BLaER1 treated with 17β-estradiol and CSF1 and Interleukin-3, amounts not matched to agents 10 nM and 100 nM (cell line): Measurements from ENCODE around the gene IPO9.
A peak's percentile ranks its signal among the peaks of the same experiment; 100 is the strongest.

Experiments
- H3K27ac ChIP-seq, 11 experiments: shearing (Covaris generic); formaldehyde crosslinking; 2 replicates each; pipeline ENCODE4 v1.8.1; 2022
- H3K27me3 ChIP-seq, 11 experiments: shearing (Covaris generic); formaldehyde crosslinking; 2 replicates each; pipeline ENCODE4 v1.8.1; 2022
- H3K36me3 ChIP-seq, 11 experiments: shearing (Covaris generic); formaldehyde crosslinking; 2 replicates each; pipeline ENCODE4 v1.8.1; 2022
- H3K4me1 ChIP-seq, 10 experiments: shearing (Covaris generic); formaldehyde crosslinking; 2 replicates each; pipeline ENCODE4 v1.8.1; 2022
- H3K4me2 ChIP-seq, 11 experiments: shearing (Covaris generic); formaldehyde crosslinking; 2 replicates each; pipeline ENCODE4 v1.8.1; 2022
- H3K4me3 ChIP-seq, 10 experiments: shearing (Covaris generic); formaldehyde crosslinking; 2 replicates each; pipeline ENCODE4 v1.8.1; 2022
- H3K9ac ChIP-seq, 11 experiments: shearing (Covaris generic); formaldehyde crosslinking; 2 replicates each; pipeline ENCODE4 v1.8.1; 2022
- H3K9me3 ChIP-seq, 11 experiments: shearing (Covaris generic); formaldehyde crosslinking; replicated peaks in 1 of 11; 2 replicates each; pipeline ENCODE4 v1.8.1; 2022
- H4K20me1 ChIP-seq, 11 experiments: shearing (Covaris generic); formaldehyde crosslinking; 2 replicates each; pipeline ENCODE4 v1.8.1; 2022
- Cebpa-rat ChIP-seq, 11 experiments: shearing (Covaris generic); IDR thresholded peaks; 2 replicates each; pipeline ENCODE4 v1.8.1; 2022

Gene IPO9

DNA sequence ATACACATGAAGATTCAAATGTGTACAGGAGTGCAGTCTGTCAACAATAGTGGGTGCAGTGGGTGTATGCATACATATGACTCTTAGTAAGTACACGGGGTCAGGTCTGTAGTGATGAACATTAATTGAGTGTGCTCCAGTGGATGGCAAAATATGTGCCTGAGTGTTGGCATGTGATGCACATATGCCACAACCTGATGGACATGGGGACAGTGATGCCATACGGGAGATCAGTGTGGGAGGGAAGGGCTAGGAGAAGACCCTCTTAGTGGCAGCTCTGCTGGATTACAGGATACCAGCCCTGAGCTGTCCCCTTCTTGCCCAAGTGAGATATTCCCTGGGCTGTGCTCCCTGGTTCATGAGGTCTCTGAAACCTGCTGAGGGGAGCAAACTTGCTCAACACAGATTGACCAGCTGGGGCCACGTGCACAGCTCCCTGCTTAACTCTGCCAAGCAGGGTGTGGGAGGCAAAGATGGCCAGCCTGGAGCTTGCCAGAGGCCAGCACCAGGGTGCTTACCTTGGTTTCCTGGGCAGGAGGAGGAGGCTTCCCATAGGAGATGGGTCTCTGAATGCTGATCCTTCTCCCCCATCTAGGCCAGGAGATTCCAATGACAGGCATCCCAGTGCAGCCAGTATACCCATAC, 62.0 kb downstream of the IPO9 start:
- Histone ChIP-seq H3K9me3 (no peaks in the 10 kb centered on the region), H3K27ac (no peak overlapping the region), H3K4me3 (no peak overlapping the region), H3K4me1 (peaks cover 3 to 33% (median 9%) of the 10 kb centered on the region in 10 experiments; a peak in 17 of 20 replicates), H3K9ac (no peak overlapping the region), H3K36me3 (no peaks in the 10 kb centered on the region), H3K27me3 (peaks cover 35 to 52% (median 44%) of the 10 kb centered on the region in 11 experiments), H3K4me2 (no peak overlapping the region), H4K20me1 (peaks cover 0 to 18% (median 0%) of the 10 kb centered on the region in 11 experiments; a peak in 4 of 22 replicates)
- no peak for TF ChIP-seq Cebpa-rat (IDR thresholded peaks at IDR 0.05)

DNA sequence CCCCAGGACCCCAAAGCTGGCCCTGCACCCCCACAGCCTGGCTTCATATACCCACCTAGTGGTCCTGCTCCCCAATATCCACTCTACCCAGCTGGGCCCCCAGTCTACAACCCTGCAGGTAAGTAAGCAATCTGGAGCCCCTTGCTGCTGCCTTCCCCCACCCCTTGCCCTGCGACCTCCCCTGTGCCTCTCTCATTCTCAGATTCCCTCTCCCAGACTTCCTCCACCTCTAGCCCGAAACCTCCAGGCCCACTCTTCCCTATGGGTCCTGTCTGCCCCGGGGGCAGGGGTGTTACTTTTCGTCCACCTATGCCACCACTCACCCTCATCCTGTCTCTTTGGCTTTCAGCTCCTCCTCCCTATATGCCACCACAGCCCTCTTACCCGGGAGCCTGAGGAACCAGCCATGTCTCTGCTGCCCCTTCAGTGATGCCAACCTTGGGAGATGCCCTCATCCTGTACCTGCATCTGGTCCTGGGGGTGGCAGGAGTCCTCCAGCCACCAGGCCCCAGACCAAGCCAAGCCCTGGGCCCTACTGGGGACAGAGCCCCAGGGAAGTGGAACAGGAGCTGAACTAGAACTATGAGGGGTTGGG, 62.6 kb downstream of the IPO9 start:
- Histone ChIP-seq H3K4me2 (no peak overlapping the region), H3K27ac (no peak overlapping the region), H3K4me1 (peaks cover 4 to 37% (median 14%) of the 10 kb centered on the region in 10 experiments; a peak in 18 of 20 replicates), H3K27me3 (peaks cover 35 to 47% (median 43%) of the 10 kb centered on the region in 11 experiments), H3K9me3 (no peaks in the 10 kb centered on the region), H4K20me1 (peaks cover 0 to 18% (median 0%) of the 10 kb centered on the region in 11 experiments; a peak in 4 of 22 replicates), H3K4me3 (no peak overlapping the region), H3K36me3 (no peaks in the 10 kb centered on the region), H3K9ac (no peak overlapping the region)
- TF ChIP-seq Cebpa-rat (IDR thresholded peaks at IDR 0.05) = no peak

DNA sequence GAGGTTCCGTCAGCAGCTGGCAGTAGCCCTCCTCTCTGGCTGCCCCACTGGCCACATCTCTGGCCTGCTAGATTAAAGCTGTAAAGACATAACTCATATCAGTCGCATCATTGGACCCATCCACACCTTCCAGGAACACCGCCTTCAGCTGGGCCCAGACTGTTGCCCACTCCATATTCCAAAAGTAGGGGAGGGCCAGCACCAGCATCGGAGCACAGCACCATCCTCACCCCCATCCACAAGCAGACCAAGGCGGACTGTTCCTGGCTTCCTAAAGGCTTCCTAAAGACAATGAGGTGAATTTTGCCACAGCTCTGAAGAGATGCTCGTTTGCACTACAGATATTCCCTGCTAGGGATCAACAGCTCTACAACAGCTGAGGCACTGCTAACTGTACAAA, 63.3 kb downstream of the IPO9 start:
- Histone ChIP-seq H3K4me3 (no peak overlapping the region), H3K9me3 (no peaks in the 10 kb centered on the region), H4K20me1 (peaks cover 0 to 16% (median 0%) of the 10 kb centered on the region in 11 experiments; a peak in 4 of 22 replicates), H3K27ac (no peak overlapping the region), H3K4me2 (no peak overlapping the region), H3K36me3 (no peaks in the 10 kb centered on the region), H3K9ac (no peak overlapping the region), H3K4me1 (peaks cover 0 to 30% (median 14%) of the 10 kb centered on the region in 10 experiments; a peak in 18 of 20 replicates), H3K27me3 (peaks cover 32 to 41% (median 37%) of the 10 kb centered on the region in 11 experiments)
- no peak for TF ChIP-seq Cebpa-rat (IDR thresholded peaks at IDR 0.05)

DNA sequence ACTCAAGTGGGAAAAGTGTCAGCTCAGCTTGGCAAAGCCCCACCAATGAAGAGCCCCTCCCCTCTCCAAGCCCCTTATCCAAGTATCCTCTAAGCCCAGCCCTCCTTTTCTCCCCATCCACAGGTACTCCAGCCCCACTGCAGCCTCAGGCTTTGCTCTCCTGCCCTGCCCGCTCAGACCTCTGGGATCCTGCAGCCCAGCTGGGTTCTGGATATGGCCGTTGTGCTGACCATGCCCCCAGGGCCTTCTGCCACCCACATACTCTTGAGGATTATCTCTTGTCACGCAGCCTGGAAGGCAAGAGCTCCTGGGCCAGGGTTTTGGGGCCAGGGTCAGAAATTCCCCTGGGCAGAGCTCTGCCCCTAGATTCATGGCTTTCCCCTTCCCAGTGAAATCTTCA, 64.5 kb downstream of the IPO9 start:
- H3K4me1 ChIP-seq = peaks cover 0 to 24% (median 13%) of the 10 kb centered on the region in 10 experiments; a peak in 15 of 20 replicates
- H4K20me1 ChIP-seq = peaks cover 0 to 4% (median 0%) of the 10 kb centered on the region in 11 experiments; a peak in 3 of 22 replicates
- TF ChIP-seq Cebpa-rat (IDR thresholded peaks at IDR 0.05) = no peak
- H3K4me2 ChIP-seq = no peak overlapping the region
- no peaks in the 10 kb centered on the region for H3K36me3 ChIP-seq
- H3K27ac ChIP-seq = no peak overlapping the region
- no peak overlapping the region for H3K4me3 ChIP-seq
- peaks cover 20 to 29% (median 25%) of the 10 kb centered on the region in 11 experiments for H3K27me3 ChIP-seq
- H3K9me3 ChIP-seq = no peaks in the 10 kb centered on the region
- H3K9ac ChIP-seq = no peak overlapping the region

DNA sequence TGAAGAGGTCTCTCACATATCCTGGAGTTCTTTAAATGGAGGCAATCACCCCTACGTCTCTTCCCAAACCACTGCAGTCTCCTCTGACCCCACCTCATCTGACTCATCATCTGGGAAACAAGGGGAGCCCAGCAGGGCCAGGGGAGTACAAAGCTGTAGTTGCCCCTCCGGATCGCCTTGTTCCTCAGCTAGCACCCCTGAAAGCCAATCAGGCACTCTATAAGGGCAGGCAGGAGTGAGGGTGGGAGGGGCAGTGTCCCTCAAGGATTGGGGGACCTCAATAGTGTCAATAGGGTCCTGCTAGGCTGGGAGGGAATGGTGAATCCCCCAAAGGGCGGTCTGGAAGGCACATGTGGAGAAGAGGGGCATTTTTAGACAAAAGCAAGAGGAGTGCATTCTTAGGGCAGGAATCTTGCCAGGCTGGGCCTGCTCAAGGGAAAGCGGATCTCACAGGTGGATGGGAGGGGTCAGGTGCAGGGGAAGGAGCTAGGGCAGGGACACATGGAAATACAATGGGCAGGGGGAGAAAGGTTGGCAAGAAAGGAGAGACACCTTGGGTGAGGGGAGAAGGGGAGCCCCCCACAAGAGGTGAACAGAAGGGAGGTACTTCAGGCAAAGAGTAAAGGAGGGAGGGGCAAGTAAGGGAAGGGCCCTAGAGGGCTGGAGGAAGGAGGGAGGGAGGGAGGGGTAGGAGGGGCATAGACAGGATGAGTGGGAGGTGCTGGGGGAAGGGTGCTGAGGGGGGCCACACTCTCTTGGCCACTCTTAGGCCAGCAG, 65.6 kb downstream of the IPO9 start:
- H3K4me1 ChIP-seq = peaks cover 0 to 16% (median 8%) of the 10 kb centered on the region in 10 experiments; a peak in 12 of 20 replicates
- H3K4me2 ChIP-seq = no peak overlapping the region
- no peaks in the 10 kb centered on the region for H3K9me3 ChIP-seq
- no peak overlapping the region for H3K27ac ChIP-seq
- no peak for TF ChIP-seq Cebpa-rat (IDR thresholded peaks at IDR 0.05)
- no peak overlapping the region for H3K4me3 ChIP-seq
- H3K36me3 ChIP-seq = no peaks in the 10 kb centered on the region
- no peaks in the 10 kb centered on the region; a peak in 2 of 22 replicates for H4K20me1 ChIP-seq
- no peak overlapping the region for H3K9ac ChIP-seq
- peaks cover 9 to 18% (median 14%) of the 10 kb centered on the region in 11 experiments for H3K27me3 ChIP-seq

DNA sequence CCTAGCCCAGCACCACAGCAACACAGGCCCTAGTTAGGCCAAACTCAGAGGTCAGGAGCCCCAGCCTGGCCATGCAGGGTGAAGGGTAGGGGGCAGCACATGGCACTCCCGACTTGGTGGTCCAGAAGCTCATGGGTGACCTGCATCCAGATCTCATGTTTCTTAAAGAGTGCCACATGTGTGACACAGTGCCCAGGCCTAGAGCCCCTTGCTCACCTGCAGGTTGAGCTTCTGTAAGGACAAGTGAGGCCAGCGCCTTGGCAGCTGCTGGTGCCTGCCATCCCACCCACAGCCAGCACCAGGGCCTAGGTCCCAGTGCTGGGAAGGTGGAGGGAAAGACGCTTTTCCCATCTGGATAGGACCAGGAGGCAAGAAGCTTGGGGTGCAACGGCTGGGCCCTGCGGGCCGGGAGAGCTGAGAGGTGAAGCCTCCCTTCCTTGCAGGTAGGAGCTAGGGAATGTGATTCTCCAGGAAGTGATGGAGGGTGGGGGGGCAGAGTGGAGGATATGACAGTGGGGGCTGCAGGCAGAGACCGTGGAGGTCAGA, 66.2 kb downstream of the IPO9 start:
- Histone ChIP-seq H3K9ac (no peak overlapping the region), H3K4me2 (no peak overlapping the region)
- TF ChIP-seq Cebpa-rat (IDR thresholded peaks at IDR 0.05) = no peak

DNA sequence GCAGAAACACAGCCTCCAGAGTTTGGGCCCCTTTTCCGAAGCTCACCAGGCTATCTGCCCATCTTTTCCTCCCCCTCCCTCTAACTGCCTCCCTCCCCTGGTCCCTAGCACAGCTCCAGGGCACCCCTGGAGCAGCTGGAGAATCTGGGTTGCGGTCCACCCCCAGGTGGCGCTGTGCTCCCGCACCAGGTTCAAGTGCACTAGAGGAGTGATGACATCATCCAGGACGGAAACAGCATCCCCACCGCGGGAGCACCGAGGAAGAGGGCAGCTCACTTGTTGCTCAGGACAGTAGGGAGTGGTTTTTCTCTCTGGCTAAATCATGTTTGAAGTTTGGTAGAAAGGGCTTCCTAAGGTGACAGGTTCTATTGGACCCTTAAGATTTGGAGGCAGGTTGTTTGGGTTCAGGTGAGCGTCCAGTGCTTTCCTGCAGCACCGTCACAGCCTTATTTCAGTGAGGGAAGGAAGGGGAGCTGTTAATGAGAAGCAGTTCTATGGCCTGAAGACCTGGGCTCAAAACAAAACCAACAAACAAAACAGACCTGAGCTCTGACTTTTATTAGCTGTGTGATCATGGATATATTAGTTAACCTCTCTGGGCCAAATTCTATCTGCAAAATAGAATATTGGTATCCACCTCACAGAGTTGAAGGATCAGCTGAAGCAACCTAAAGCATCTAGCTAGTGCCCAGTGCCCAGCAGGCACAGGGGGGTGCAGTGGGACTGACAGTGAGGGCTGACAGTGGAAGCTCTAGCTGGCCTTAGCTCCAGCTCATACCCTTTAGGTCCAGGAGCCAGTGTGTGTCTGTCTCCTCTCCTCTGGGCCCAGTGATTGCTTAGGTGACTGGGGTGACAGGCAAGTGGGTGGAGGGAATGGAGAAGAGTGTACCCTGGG, 67.2 kb downstream of the IPO9 start:
- Histone ChIP-seq H3K9ac (no peak overlapping the region), H3K4me1 (peaks cover 0 to 16% (median 8%) of the 10 kb centered on the region in 10 experiments; a peak in 12 of 20 replicates), H3K9me3 (no peaks in the 10 kb centered on the region), H3K27me3 (0 out of 22 replicates have a peak, but pooled peaks cover 0 to 1% (median 0%) of the 10 kb centered on the region in 11 experiments), H3K4me2 (peak overlapping the region in 10 of 11 experiments; percentile 13 to 68 (median 37); a peak in 17 of 22 replicates), H3K4me3 (no peak overlapping the region), H3K36me3 (no peaks in the 10 kb centered on the region), H3K27ac (no peak overlapping the region), H4K20me1 (no peaks in the 10 kb centered on the region; a peak in 1 of 22 replicates)
- TF ChIP-seq Cebpa-rat (IDR thresholded peaks at IDR 0.05) = no peak

More for the DNA sequence above, 66.2 kb downstream of the IPO9 start:
- no peaks in the 10 kb centered on the region for H3K36me3 ChIP-seq
- H3K27ac ChIP-seq = no peak overlapping the region
- H3K9me3 ChIP-seq = no peaks in the 10 kb centered on the region
- peaks cover 2 to 11% (median 7%) of the 10 kb centered on the region in 11 experiments; a peak in 21 of 22 replicates for H3K27me3 ChIP-seq
- no peaks in the 10 kb centered on the region; a peak in 2 of 22 replicates for H4K20me1 ChIP-seq
- H3K4me1 ChIP-seq = peaks cover 0 to 16% (median 8%) of the 10 kb centered on the region in 10 experiments; a peak in 12 of 20 replicates
- H3K4me3 ChIP-seq = no peak overlapping the region

DNA sequence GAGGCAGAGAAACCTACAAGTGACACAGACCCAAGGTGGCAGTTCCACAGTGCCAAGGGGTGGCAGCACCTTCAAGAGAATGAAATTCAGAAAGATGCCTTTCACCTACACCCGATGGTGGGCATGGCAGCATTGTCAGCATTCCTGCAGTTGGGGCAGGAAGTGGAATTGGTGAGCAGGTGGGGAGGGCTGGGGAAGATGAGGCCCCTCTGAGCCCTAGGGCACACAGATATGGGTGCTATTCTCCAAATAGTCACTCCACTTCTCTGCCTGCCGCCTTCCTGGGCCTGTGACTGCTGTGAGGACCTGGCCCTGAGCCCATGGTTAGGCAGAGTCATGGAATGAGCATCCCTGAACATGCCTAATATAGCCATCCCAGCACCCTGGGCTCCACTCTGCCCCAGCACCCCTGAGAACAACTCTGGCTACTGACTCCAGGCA, 68.0 kb downstream of the IPO9 start:
- Histone ChIP-seq H3K27me3 (no peaks in the 10 kb centered on the region), H4K20me1 (no peaks in the 10 kb centered on the region; a peak in 1 of 22 replicates), H3K27ac (no peak overlapping the region), H3K4me2 (no peak overlapping the region), H3K36me3 (no peaks in the 10 kb centered on the region), H3K9me3 (no peaks in the 10 kb centered on the region), H3K4me1 (peaks cover 0 to 16% (median 8%) of the 10 kb centered on the region in 10 experiments; a peak in 12 of 20 replicates), H3K9ac (no peak overlapping the region), H3K4me3 (no peak overlapping the region)
- TF ChIP-seq Cebpa-rat (IDR thresholded peaks at IDR 0.05) = no peak
